ENCODE data around the gene ANK3.

- TF ChIP-seq POLR2A (IDR thresholded peaks at IDR 0.05), result peak in 1 of 2 donors; percentile 16
- TF ChIP-seq CTCF (IDR thresholded peaks at IDR 0.05), result no peak
- TF ChIP-seq EP300 (IDR thresholded peaks at IDR 0.05), result peak in 1 of 2 donors; percentile 76
Observed at GRCh38 chr10:60236869-60237524, 152.7 kb downstream of the ANK3 start.

Measured in tibial nerve (tissue), 4 donors.